ENCODE measurements around the gene ARHGAP15. TPM values are rescaled to one million over a fixed set of nuclear protein-coding genes. Genes with fewer than 3 reads are reported as not detected.

The ARHGAP15 gene
- total RNA-seq, 1 donor from 2014 or later, result not detected

DNA sequence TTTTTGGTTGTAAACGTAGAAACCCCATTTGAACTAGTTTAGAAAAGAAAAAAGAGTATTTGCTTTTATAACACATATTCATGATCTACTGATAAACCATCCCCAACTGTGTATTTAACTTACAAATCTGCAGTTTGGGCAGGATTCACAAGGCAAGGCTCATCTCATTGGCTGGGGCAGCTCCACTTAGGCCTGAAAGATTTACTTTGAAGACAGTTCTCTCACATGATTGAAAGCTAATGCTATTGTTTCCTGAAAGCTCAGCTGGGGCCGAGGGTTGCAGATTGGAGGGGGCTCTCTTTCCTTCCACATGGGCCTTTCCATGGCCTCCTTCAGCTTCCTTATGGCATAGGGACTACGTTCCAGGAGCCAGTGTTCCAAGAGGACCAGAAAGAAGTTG lies 47.4 kb downstream of the ARHGAP15 start:
- DNase-seq (ENCODE audit: low read depth), result no peak
- TF ChIP-seq, protein P1, sequence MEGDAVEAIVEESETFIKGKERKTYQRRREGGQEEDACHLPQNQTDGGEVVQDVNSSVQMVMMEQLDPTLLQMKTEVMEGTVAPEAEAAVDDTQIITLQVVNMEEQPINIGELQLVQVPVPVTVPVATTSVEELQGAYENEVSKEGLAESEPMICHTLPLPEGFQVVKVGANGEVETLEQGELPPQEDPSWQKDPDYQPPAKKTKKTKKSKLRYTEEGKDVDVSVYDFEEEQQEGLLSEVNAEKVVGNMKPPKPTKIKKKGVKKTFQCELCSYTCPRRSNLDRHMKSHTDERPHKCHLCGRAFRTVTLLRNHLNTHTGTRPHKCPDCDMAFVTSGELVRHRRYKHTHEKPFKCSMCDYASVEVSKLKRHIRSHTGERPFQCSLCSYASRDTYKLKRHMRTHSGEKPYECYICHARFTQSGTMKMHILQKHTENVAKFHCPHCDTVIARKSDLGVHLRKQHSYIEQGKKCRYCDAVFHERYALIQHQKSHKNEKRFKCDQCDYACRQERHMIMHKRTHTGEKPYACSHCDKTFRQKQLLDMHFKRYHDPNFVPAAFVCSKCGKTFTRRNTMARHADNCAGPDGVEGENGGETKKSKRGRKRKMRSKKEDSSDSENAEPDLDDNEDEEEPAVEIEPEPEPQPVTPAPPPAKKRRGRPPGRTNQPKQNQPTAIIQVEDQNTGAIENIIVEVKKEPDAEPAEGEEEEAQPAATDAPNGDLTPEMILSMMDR (IDR thresholded peaks at IDR 0.05; ENCODE audit: insufficient read depth, low read length, poor library complexity, severe bottlenecking), result no peak
- Histone ChIP-seq H3K36me3 (ENCODE audit: control insufficient read depth, insufficient read depth, low read length) (no peaks in the 10 kb centered on the region), H3K4me3 (ENCODE audit: low read depth, low read length) (no peak overlapping the region), H3K27me3 (ENCODE audit: control insufficient read depth, insufficient read depth, low read length) (no peaks in the 10 kb centered on the region)

DNA sequence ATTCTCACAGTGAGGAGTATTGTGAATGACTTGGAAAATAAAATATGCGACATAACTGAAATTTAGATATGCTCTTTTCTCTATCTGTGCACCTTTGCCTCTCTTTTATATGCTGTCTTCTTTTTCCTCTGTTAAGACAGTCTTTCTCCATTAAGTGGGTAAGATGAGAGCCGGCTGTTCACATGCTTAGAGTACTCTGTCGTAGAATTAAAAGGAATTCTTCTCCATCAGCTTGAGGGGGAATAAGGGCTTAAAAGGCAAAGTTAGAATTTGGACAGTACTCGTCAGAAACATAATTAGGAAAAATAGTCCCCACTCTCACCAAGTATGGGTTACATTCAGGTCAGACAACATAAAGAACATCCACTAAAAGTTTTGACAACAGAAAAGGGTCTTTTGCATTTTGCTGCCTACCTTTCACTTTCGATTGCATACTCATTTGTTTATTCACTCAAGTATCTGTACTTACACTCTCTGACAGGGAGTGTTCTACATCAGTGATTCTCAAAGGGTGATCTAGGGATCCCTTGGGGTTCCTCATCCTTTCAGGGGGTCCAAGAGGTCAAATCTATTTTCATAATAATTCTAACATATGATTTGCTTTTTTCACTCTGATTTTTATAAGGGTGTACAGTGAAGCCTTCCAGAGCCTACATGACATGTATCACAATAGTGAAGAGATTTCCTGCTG lies 48.0 kb downstream of the ARHGAP15 start:
- DNase-seq (ENCODE audit: low read depth), result no peak
- no peaks in the 10 kb centered on the region for H3K27me3 ChIP-seq (ENCODE audit: control insufficient read depth, insufficient read depth, low read length)
- H3K4me3 ChIP-seq (ENCODE audit: low read depth, low read length), result no peak overlapping the region
- TF ChIP-seq, protein P1 (IDR thresholded peaks at IDR 0.05; ENCODE audit: insufficient read depth, low read length, poor library complexity, severe bottlenecking), result no peak
- no peaks in the 10 kb centered on the region for H3K36me3 ChIP-seq (ENCODE audit: control insufficient read depth, insufficient read depth, low read length)

DNA sequence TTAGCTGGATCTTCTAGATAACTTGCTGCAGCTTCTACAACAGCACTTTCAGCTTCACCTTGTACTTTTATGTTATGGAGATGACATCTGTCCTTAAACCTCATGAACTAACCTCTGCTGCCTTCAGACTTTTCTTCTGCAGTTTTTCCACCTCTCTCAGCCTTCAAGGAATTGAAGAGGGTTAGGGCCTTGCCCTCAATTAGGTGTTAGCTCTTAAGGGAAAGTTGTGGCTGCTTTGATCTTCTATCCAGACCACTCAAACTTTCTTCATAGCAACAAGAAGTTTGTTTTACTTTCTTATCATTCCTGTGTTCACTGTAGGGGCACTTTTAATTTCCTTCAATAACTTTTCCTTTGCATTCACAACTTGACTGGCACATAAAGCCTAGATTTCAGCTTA lies 52.3 kb downstream of the ARHGAP15 start:
- H3K36me3 ChIP-seq (ENCODE audit: control insufficient read depth, insufficient read depth, low read length), result no peaks in the 10 kb centered on the region
- no peaks in the 10 kb centered on the region for H3K27me3 ChIP-seq (ENCODE audit: control insufficient read depth, insufficient read depth, low read length)
- DNase-seq (ENCODE audit: low read depth), result no peak
- TF ChIP-seq, protein P1 (IDR thresholded peaks at IDR 0.05; ENCODE audit: insufficient read depth, low read length, poor library complexity, severe bottlenecking), result no peak
- no peak overlapping the region for H3K4me3 ChIP-seq (ENCODE audit: low read depth, low read length)

DNA sequence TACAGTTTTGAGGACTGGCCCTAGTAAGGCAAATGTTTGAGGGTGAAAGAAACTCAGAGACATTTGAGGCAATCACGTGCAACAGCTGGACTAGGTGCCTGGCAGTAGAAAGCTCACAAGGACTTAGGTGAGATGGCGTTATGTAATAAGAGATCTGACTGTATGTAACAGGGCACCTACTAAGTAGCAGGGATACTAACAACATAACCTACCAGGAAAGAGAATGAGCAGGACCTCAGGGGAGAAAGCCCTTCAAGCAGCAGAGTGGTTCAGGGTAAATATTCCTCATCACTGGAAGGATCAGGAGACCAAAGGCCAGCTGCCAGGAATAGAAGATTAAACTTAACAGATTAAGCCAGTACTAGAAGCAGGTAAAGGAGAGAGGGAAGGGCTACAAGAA lies 53.4 kb downstream of the ARHGAP15 start:
- TF ChIP-seq, protein P1 (IDR thresholded peaks at IDR 0.05; ENCODE audit: insufficient read depth, low read length, poor library complexity, severe bottlenecking), result no peak
- H3K36me3 ChIP-seq (ENCODE audit: control insufficient read depth, insufficient read depth, low read length), result no peaks in the 10 kb centered on the region
- H3K4me3 ChIP-seq (ENCODE audit: low read depth, low read length), result no peak overlapping the region
- DNase-seq (ENCODE audit: low read depth), result no peak
- H3K27me3 ChIP-seq (ENCODE audit: control insufficient read depth, insufficient read depth, low read length), result no peaks in the 10 kb centered on the region

DNA sequence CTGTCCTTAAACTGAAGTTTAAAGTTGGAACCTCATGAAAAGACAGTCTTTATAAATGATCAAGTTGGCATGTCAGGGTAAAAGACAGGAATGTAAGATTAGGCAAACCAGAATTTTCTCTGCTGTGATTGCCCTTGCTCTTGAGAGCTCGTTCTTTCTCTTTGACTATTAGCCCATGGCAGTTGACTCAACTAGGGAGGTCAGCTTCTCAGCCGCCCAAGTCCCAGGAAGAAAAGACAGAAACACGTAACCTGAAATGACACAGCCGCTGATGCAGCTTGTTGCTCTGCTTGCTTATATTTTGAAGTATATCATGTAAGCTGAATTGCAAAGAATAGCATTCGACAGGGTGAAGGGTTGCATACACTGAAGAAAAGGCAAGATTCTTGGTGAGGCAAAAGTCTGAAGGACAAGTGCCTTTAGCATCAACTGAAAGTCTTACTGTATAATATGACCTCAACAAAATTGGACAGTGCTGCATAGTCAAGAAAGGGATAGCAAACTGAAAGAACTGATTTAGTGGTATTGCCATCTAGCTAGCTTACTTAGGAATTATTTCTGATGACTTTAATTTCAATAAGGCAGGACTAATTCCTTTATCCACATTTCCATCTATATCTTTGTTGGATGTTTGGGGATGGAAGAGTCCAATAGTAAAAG lies 54.7 kb downstream of the ARHGAP15 start:
- Histone ChIP-seq H3K36me3 (ENCODE audit: control insufficient read depth, insufficient read depth, low read length) (no peaks in the 10 kb centered on the region), H3K27me3 (ENCODE audit: control insufficient read depth, insufficient read depth, low read length) (no peaks in the 10 kb centered on the region), H3K4me3 (ENCODE audit: low read depth, low read length) (no peak overlapping the region)
- TF ChIP-seq, protein P1 (IDR thresholded peaks at IDR 0.05; ENCODE audit: insufficient read depth, low read length, poor library complexity, severe bottlenecking), result no peak
- no peak for DNase-seq (ENCODE audit: low read depth)

Measured in kidney epithelial cell (primary cell).